HG03571 (cell line): Measurements from ENCODE around the gene CENPS.
"Not testable (repeated sequence)": the region's sequence is repeated elsewhere in the genome, so short reads cannot be mapped to it uniquely, and the experiment has no call there.

Experiments used
- ATAC-seq: cut with Tn5 transposase; IDR thresholded peaks from one replicate; pipeline ENCODE4 v1.9.1; 2021; ENCODE audit not compliant: unreplicated experiment

Gene CENPS

GRCh38 chr1:10450156-10450814 is 20.1 kb downstream of the CENPS start:
- ATAC-seq = no peak

- no peak for ATAC-seq
These were observed 20.6 kb downstream of the CENPS start for GRCh38 chr1:10450836-10451235.

- no peak for ATAC-seq
These were observed 21.1 kb downstream of the CENPS start for GRCh38 chr1:10451287-10451686.

- no peak for ATAC-seq
These were observed 25.8 kb downstream of the CENPS start for GRCh38 chr1:10456048-10456447.

GRCh38 chr1:10456661-10457060 is 26.4 kb downstream of the CENPS start:
- no peak for ATAC-seq

- ATAC-seq = not testable (repeated sequence)
These were observed 27.2 kb downstream of the CENPS start for GRCh38 chr1:10457462-10457861.

- no peak for ATAC-seq
These were observed 27.6 kb downstream of the CENPS start for GRCh38 chr1:10457875-10458274.

- ATAC-seq = no peak
These were observed 29.0 kb downstream of the CENPS start for GRCh38 chr1:10459184-10459583.

GRCh38 chr1:10467078-10467477 is 36.8 kb downstream of the CENPS start:
- no peak for ATAC-seq

GRCh38 chr1:10470043-10470442 is 39.8 kb downstream of the CENPS start:
- no peak for ATAC-seq

GRCh38 chr1:10471411-10472219 is 41.4 kb downstream of the CENPS start:
- no peak for ATAC-seq

- ATAC-seq = peak; percentile 75
These were observed 42.2 kb downstream of the CENPS start, which contains the start of gene DFFA for GRCh38 chr1:10472220-10473144. Gene DFFA, minus strand, starts transcription at chr1:10472529. Its CDS starts 71 bp downstream, at chr1:10472458.

- no peak for ATAC-seq
These were observed 43.0 kb downstream of the CENPS start for GRCh38 chr1:10473145-10473765.

- not testable (repeated sequence) for ATAC-seq
These were observed 44.0 kb downstream of the CENPS start for GRCh38 chr1:10474309-10474612.

- peak; percentile 59 for ATAC-seq
These were observed 44.6 kb downstream of the CENPS start, which contains the start of gene PEX14 for GRCh38 chr1:10474613-10475507. Gene PEX14, plus strand, starts transcription at chr1:10474950. Its CDS starts 17 bp downstream, at chr1:10474967.

- no peak for ATAC-seq
These were observed 45.3 kb downstream of the CENPS start for GRCh38 chr1:10475510-10475909.

- ATAC-seq = no peak
These were observed 49.1 kb downstream of the CENPS start for GRCh38 chr1:10479296-10479695.

- no peak for ATAC-seq
These were observed 50.4 kb downstream of the CENPS start for GRCh38 chr1:10480614-10481013.

GRCh38 chr1:10484521-10484920 is 54.3 kb downstream of the CENPS start:
- no peak for ATAC-seq
